ENCODE data around the gene IFNA14. TPM values are rescaled to one million over a fixed set of nuclear protein-coding genes. Genes with fewer than 3 reads are reported as not detected.
"Not testable (repeated sequence)": the region's sequence is repeated elsewhere in the genome, so short reads cannot be mapped to it uniquely, and the experiment has no call there.

IFNA14 gene
- total RNA-seq, 1 experiment from 2014 or later: not detected

DNA sequence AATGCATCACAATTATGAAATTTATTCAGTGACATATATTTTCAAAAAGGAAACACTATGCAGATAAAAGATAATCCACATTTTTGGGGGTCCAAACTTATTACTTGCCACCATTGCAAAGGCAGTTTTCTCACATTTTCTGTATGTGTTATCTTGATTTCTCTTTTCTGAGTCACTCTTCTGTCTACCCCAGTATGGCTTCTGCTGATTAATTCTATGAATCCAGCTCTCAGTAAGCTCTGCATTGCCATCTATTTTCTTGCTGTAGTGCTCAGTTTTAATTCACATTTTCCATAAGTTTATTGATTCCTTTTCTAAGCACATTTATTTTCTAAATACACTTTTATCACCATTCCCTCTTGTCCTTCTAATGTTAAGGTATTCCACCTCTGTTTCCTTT lies 34.6 kb downstream of the IFNA14 start:
- peaks cover 7% of the 10 kb centered on the region for H3K27me3 Mint-ChIP-seq (ENCODE audit: low read depth)
- no peak overlapping the region for H3K14ac ChIP-seq (ENCODE audit: insufficient read depth, low read length)
- H3K18ac ChIP-seq (ENCODE audit: insufficient read length, low read depth, low read length): no peak overlapping the region
- H2BK5ac ChIP-seq (ENCODE audit: insufficient read length, low read length): no peak overlapping the region
- H3K23me2 ChIP-seq (ENCODE audit: insufficient read length, low read depth, low read length, poor library complexity, severe bottlenecking): no peaks in the 10 kb centered on the region
- DNase-seq: no peak
- no peak overlapping the region for H3K9ac ChIP-seq (ENCODE audit: extremely low read depth, insufficient read length, low read length)
- H3K9me3 Mint-ChIP-seq: peaks cover 2 to 4% of the 10 kb centered on the region in 2 experiments; a peak in 2 of 5 replicates
- H3K27ac ChIP-seq (ENCODE audit: insufficient read length, low read depth, low read length): no peak overlapping the region
- no peaks in the 10 kb centered on the region for H4K20me1 ChIP-seq (ENCODE audit: control insufficient read depth, insufficient read depth, insufficient read length)
- no peaks in the 10 kb centered on the region for H3K36me3 Mint-ChIP-seq (ENCODE audit: insufficient read depth in 1 of 3, low read depth in 3 of 3)
- H3K79me1 ChIP-seq (ENCODE audit: insufficient read depth, low read depth, low read length, poor library complexity, severe bottlenecking): no peaks in the 10 kb centered on the region
- H3K4ac ChIP-seq (ENCODE audit: low read depth, low read length): no peak overlapping the region
- H3K9me3 ChIP-seq (ENCODE audit: control insufficient read depth, low read depth, low read length): no peaks in the 10 kb centered on the region
- no peak overlapping the region for H3T11ph ChIP-seq (ENCODE audit: low read length)
- no peaks in the 10 kb centered on the region for H3K79me2 ChIP-seq (ENCODE audit: insufficient read depth, low read length)
- no peaks in the 10 kb centered on the region for H3K4me1 Mint-ChIP-seq
- H3K4me3 Mint-ChIP-seq: no peak overlapping the region
- H4K8ac ChIP-seq (replicated peaks; ENCODE audit: insufficient read length, low read depth, low read length): no peak overlapping the region
- H2BK120ac ChIP-seq (ENCODE audit: low read depth, low read length, poor library complexity, severe bottlenecking): no peak overlapping the region
- H3K4me1 ChIP-seq (ENCODE audit: insufficient read depth, low read length): no peaks in the 10 kb centered on the region
- TF ChIP-seq, protein P1, sequence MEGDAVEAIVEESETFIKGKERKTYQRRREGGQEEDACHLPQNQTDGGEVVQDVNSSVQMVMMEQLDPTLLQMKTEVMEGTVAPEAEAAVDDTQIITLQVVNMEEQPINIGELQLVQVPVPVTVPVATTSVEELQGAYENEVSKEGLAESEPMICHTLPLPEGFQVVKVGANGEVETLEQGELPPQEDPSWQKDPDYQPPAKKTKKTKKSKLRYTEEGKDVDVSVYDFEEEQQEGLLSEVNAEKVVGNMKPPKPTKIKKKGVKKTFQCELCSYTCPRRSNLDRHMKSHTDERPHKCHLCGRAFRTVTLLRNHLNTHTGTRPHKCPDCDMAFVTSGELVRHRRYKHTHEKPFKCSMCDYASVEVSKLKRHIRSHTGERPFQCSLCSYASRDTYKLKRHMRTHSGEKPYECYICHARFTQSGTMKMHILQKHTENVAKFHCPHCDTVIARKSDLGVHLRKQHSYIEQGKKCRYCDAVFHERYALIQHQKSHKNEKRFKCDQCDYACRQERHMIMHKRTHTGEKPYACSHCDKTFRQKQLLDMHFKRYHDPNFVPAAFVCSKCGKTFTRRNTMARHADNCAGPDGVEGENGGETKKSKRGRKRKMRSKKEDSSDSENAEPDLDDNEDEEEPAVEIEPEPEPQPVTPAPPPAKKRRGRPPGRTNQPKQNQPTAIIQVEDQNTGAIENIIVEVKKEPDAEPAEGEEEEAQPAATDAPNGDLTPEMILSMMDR (conservative IDR thresholded peaks at IDR 0.05): no peak
- H3K23ac ChIP-seq (ENCODE audit: insufficient read length, low read depth, low read length): no peak overlapping the region
- H2AFZ ChIP-seq (ENCODE audit: low read length): no peak overlapping the region
- no peak overlapping the region for H3K4me2 ChIP-seq (ENCODE audit: insufficient read depth, insufficient read length, low read length)
- H2BK20ac ChIP-seq (ENCODE audit: low read depth, low read length, poor library complexity, severe bottlenecking): no peak overlapping the region
- H2BK15ac ChIP-seq (ENCODE audit: low read depth, low read length): no peak overlapping the region
- no peak overlapping the region for H2AK5ac ChIP-seq (ENCODE audit: insufficient read length, low read length)
- H4K5ac ChIP-seq (ENCODE audit: insufficient read length, low read depth, low read length): no peak overlapping the region
- H3K56ac ChIP-seq (ENCODE audit: insufficient read length, low read depth, low read length): no peak overlapping the region
- no peak overlapping the region for H4K91ac ChIP-seq (ENCODE audit: insufficient read length, low read depth, low read length)
- H3K27me3 ChIP-seq (ENCODE audit: insufficient read depth, low read length): no peaks in the 10 kb centered on the region
- no peak overlapping the region for H3K27ac Mint-ChIP-seq
- H2BK12ac ChIP-seq (ENCODE audit: insufficient read length, low read depth, low read length): no peak overlapping the region

DNA sequence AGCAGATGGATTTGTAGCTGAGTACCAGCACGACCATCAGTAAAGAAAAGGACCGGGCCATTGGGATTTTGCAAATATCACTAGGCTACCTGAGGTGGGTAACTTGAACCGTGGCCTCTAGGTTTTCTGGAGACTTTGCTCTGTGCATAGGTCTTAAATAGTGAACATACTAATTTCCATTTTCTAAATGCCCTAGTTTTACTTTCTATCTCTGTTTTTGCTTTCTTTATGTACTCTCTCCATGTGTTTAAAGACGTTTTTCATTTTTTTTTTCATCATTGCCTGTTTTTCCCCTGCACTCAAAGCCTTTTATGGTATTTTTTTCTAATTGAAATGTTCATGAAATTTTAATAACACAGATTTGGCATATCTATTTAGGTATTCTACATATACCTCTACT lies 37.7 kb downstream of the IFNA14 start, which contains the start of gene IFNA7:
TSS of gene IFNA7 (minus strand) at position 101 of the 400 bp plus-strand sequence. CDS start at position 61, 40 bp downstream.
- WGBS (ENCODE audit: extremely low coverage, insufficient read length, low lambda C conversion rate): no CpG with 5 or more reads among the region's 4 CpGs

More for the DNA sequence above, 37.7 kb downstream of the IFNA14 start, which contains the start of gene IFNA7:
- not testable (repeated sequence) for H3K27ac Mint-ChIP-seq; H2BK12ac ChIP-seq (ENCODE audit: insufficient read length, low read depth, low read length); H3K4me1 Mint-ChIP-seq; H3K27ac ChIP-seq (ENCODE audit: insufficient read length, low read depth, low read length); H3K9me3 Mint-ChIP-seq; H3K23ac ChIP-seq (ENCODE audit: insufficient read length, low read depth, low read length); DNase-seq; H4K91ac ChIP-seq (ENCODE audit: insufficient read length, low read depth, low read length); H3K27me3 ChIP-seq (ENCODE audit: insufficient read depth, low read length); H2AFZ ChIP-seq (ENCODE audit: low read length); H3K9ac ChIP-seq (ENCODE audit: extremely low read depth, insufficient read length, low read length); H2BK5ac ChIP-seq (ENCODE audit: insufficient read length, low read length); H3K14ac ChIP-seq (ENCODE audit: insufficient read depth, low read length); H3T11ph ChIP-seq (ENCODE audit: low read length); H3K36me3 Mint-ChIP-seq (ENCODE audit: insufficient read depth in 1 of 3, low read depth in 3 of 3); H3K79me1 ChIP-seq (ENCODE audit: insufficient read depth, low read depth, low read length, poor library complexity, severe bottlenecking); H2BK20ac ChIP-seq (ENCODE audit: low read depth, low read length, poor library complexity, severe bottlenecking); H3K4me1 ChIP-seq (ENCODE audit: insufficient read depth, low read length); H4K5ac ChIP-seq (ENCODE audit: insufficient read length, low read depth, low read length); H3K9me3 ChIP-seq (ENCODE audit: control insufficient read depth, low read depth, low read length); H2BK15ac ChIP-seq (ENCODE audit: low read depth, low read length); H3K23me2 ChIP-seq (ENCODE audit: insufficient read length, low read depth, low read length, poor library complexity, severe bottlenecking); H3K4me3 Mint-ChIP-seq; H3K18ac ChIP-seq (ENCODE audit: insufficient read length, low read depth, low read length); H3K56ac ChIP-seq (ENCODE audit: insufficient read length, low read depth, low read length); H4K20me1 ChIP-seq (ENCODE audit: control insufficient read depth, insufficient read depth, insufficient read length); H3K4ac ChIP-seq (ENCODE audit: low read depth, low read length); H3K4me2 ChIP-seq (ENCODE audit: insufficient read depth, insufficient read length, low read length); H2AK5ac ChIP-seq (ENCODE audit: insufficient read length, low read length); H4K8ac ChIP-seq (replicated peaks; ENCODE audit: insufficient read length, low read depth, low read length); H3K79me2 ChIP-seq (ENCODE audit: insufficient read depth, low read length); H2BK120ac ChIP-seq (ENCODE audit: low read depth, low read length, poor library complexity, severe bottlenecking)
- H3K27me3 Mint-ChIP-seq (ENCODE audit: low read depth): peaks cover 16% of the 10 kb centered on the region
